HG03060 (cell line): Measurements from ENCODE around the gene ZNF775.

Experiments used
- ATAC-seq: cut with Tn5 transposase; IDR thresholded peaks from one replicate; pipeline ENCODE4 v1.9.1; 2021; ENCODE audit warnings: low read depth, moderate number of reproducible peaks; ENCODE audit not compliant: unreplicated experiment

The ZNF775 gene

DNA sequence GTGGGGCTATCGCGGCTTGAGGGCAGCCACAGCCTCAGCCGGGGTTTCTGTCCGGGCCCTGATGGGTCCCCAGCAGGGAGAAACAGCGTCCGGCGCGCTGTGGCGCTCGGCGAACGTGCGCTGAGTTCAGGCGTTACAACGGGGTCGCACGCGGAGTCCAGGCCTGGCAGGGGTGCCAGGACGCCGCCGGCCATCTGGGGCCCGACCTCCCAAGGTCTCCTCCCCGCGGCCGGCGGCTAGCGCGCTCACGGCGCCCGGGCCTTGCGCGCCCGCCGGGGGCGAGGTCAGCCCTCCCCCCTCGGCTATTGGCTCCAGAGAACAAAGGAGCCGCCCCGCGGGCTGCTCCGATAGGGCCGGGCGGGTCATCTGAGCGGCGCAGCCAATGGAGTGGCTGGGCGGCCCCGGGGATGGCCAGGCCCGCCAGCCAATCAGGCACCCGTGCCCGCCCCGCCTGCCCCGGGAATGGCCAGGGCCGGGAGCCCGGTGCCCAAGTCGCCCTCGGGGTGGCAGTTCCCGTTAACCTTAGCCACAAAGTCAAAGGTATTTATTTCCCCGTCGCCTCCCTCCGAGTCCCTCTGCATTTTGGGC lies at the start of gene ZNF775:
TSS of gene ZNF775 (plus strand) at position 478 of the 588 bp plus-strand sequence. CDS start 9,141 bp downstream, outside the sequence.
- ATAC-seq: peak; percentile 47

- ATAC-seq: no peak
Observed at GRCh38 chr7:150329331-150330120, 49.6 kb upstream of the ZNF775 start.

DNA sequence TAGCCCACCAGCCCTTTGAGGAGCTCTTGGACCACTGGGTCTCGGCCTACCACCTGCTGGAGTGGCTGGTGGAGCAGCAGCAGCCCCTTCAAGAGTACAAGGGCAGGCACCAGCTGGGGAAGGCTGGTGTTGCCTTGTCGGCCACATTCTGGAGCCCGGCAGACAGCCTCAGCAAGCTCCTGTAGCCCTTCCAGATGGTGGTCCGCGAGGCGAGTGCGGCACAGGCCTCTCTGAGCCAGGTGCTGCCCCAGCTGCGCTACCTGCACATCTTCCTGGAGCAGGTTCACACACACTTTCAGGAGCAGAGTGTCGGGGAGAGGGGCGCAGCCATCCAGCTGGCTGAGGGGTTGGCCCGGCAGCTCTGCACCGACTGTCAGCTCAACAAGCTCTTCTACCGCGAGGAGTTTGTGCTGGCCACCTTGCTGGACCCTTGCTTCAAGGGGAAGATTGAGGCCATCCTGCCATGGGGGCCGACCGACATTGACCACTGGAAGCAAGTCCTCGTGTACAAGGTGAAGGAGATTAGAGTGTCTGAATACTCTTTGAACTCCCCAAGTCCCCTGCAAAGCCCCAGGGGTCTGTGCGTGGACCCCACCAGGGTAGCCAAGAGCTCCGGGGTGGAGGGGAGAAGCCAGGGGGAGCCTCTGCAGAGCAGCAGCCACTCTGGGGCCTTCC lies 48.8 kb upstream of the ZNF775 start:
- no peak for ATAC-seq

DNA sequence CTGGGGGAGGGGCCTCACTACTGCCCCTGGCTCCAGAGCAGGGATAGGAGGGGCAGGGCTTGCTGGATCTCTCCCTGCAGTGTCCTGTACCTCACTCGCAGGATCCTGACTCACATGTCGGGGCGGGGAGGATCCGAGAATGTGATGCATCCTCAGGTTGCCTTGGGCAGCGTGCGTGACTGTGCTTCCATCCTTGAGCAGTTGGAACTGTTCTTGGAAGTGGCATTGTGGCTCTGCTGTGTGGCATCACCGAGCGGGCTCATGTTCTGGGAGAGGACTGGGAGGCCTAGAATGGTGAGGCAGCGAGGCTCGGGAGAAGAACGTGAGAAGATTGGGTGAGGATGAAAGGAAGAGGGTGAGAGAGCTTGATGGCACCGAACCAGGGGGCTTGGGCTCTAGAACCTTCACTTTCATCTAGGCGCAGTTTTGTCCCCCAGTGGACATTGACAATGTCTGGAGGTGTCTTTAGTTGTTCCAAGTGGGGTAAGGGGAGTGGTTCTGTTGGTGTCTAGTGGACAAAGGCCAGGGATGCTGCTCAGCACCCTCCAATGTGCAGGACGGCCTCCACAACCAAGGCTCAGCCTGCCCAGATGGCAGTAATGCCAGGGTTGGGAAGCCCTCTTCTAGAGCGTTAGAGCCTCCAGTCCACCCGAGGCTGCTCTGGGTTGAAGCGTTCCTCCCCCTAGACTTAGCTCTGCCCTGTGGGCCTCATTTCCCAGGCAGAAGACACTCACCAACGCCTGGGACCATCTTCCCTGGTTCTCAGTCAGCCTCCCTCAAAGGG lies 46.1 kb upstream of the ZNF775 start:
- no peak for ATAC-seq

DNA sequence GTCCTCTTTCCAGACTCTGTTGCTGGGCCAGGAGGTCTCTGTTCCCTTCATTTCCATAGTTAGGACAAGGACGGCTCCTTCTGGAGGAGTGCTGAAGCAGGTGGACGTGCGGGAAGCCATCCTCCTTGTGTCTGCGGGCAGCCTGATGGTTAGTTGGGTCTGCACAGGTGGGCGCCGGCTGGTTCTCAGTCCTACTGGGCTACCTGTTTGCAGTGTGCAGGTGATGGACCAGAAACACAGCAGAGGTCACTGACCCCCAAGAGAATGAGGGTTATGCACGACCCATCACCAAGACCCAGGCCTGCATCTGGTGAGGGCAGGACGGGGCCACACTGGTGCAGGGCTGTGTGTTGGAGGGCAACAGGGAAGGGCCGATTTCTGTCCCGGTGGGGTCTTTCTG lies 45.5 kb upstream of the ZNF775 start:
- no peak for ATAC-seq

DNA sequence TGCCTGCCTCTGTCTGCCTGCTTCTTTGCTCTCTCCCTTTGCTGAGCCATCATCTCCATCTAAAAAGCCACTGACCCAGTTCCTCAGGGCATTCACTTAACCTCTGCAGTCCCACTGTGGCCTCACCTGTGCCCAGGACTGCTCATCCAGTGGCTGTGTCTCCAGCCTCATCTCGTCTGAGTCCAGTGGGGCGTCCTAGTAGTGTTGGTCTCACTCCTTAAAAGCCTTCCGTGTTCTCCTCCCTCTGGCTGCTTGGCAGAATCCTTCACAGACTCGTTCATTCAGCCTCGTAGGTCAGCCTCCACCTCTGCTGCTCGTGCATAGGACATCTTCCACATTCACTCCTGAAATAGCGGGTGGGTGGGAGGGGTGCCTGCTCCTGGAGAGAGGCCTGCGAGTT lies 45.0 kb upstream of the ZNF775 start:
- no peak for ATAC-seq

DNA sequence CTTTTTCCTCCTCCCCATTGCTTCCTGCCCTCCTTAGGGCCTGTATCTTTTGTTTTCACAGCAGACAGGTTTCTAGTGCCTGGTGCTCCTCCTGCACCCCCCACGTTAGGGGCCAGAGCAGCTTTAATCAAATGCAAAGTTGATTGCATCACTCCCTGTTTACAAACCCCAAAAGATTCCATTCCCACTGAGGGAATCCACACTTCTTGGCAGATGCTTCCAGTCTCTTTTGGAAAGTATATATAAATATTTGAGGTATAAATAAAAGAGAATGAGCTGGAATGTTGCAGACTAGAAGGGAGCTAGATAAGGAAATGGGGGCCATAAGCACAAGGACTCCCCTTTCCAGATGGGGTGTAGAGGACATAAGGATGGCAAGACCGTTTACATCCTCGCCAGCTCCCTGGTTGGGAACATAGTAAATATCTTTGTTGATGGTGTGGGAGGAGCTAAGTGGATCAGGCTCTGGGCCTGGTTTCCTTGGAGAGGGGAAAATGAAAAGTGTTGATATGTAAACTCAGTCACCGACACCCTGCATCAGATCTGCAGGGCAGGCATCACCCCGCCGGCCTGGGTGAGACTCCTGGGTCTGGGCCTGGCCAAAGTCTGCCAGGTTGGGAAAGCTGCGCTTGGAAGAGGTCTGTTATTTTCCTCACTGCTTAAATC lies 43.9 kb upstream of the ZNF775 start:
- ATAC-seq: no peak

- ATAC-seq: no peak
Observed at GRCh38 chr7:150335774-150336112, 43.4 kb upstream of the ZNF775 start.

GRCh38 chr7:150336746-150337145 lies 42.4 kb upstream of the ZNF775 start:
- no peak for ATAC-seq

- no peak for ATAC-seq
Observed at GRCh38 chr7:150337179-150337578, 42.0 kb upstream of the ZNF775 start.

- no peak for ATAC-seq
Observed at GRCh38 chr7:150337659-150338081, 41.5 kb upstream of the ZNF775 start.

GRCh38 chr7:150338166-150338829 lies 40.8 kb upstream of the ZNF775 start:
- ATAC-seq: no peak

GRCh38 chr7:150339409-150339809 lies 39.7 kb upstream of the ZNF775 start:
- no peak for ATAC-seq

GRCh38 chr7:150340024-150340749 lies 38.9 kb upstream of the ZNF775 start:
- ATAC-seq: no peak

- no peak for ATAC-seq
Observed at GRCh38 chr7:150340875-150341262, 38.3 kb upstream of the ZNF775 start.

DNA sequence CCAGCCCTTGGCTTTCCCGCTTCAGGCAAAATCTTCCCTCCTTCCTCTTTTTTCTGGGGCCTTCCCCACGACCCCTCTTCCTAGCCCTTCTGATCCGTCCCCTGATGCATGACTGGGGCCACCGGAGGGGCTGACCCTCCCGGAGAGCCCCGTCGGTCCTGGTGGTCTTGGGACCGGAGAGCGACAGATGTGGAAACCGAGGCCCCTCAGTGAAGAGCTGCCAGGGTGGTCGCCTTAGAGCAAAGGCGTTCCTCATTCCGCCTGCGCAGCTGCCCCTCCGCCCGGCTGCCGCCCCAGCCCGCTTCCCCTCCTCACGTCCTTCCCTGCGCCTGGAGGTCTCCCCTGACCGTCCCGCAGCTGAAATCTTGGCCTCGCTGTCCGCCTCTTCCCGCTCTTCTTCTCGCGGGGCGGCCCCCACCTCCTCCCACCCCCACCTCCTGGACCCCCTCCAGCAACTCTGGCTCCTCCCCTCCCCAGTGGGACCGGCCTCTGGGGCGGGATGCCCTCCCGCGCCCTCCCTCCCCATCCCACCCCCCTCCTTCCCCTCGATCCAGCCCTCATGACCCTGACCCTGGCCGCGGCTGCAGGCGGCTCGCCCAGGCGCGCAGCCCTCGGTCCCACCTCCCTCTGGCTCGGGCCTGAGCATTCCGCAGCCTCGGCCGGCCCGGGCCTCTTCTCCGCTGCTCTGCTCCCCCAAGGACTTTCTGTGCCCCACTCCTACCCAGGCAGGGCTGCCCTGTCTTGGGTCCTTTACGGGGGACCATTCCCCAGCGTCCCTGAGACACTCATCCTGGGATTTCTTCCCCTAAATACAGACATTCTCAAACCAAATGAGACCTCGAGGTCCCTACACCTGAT lies 37.6 kb upstream of the ZNF775 start, which contains the start of gene RARRES2:
TSS of gene RARRES2 (minus strand) at position 367 of the 858 bp plus-strand sequence. CDS start 1,020 bp downstream, outside the sequence.
- ATAC-seq: no peak

DNA sequence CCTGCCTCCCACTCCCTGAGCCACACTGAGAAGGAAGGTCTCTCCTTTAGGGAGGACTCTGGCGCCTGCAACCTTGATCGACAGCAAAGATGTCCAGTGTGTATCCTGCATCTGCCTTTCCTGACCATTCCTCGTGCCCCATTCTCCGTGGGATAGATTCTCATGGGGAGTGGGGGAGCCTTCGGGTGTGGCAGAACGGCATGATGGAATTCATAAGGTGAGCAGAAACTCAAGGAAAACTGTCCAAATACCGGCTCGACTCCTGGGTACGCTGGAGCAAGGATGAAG lies 37.1 kb upstream of the ZNF775 start:
- ATAC-seq: no peak

DNA sequence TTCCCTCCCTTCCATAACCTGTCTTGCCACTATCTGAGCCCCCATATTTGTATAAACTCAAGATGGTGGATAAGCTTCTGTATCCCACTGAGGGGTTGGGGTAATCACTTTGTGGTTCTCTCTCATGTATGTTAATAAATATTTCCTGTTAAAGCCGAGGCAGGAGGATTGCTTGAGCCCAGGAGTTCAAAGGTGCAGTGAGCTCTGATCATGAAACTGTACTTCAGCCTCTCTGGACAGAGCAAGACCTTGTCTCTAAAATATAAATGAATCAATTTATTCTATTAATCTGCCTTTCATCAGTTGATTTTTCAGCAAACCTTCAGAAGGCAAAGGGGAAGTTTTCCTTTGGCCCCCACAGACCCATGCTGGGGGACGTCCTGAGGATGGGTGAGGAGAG lies 35.9 kb upstream of the ZNF775 start:
- ATAC-seq: no peak
